Bronchial epithelial cell (primary cell): ENCODE results near the gene HLA-F. TPM values are rescaled to one million over a fixed set of nuclear protein-coding genes. Genes with fewer than 3 reads are reported as not detected.

Experiments used
- DNase-seq: peaks from one replicate; pipeline ENCODE4 v3.0.0-alpha.2; 2010; ENCODE audit warnings: low read depth
- FAIRE-seq: peaks from 2 replicates; lab custom pipeline; 2011; peaks lifted over from hg19 to GRCh38; lab: Jason Lieb, UNC
- H3K27me3 ChIP-seq: 2 replicates; pipeline ENCODE4 v1.5.1; 2011; ENCODE audit warnings: low read length; ENCODE audit not compliant: control insufficient read depth, insufficient read depth
- H3K36me3 ChIP-seq: 2 replicates; pipeline ENCODE4 v1.5.1; 2011; ENCODE audit warnings: low read length; ENCODE audit not compliant: control insufficient read depth, insufficient read depth
- H3K4me3 ChIP-seq: 2 replicates; pipeline ENCODE4 v1.5.1; 2011; ENCODE audit warnings: mild to moderate bottlenecking, low read depth, low read length, control low read depth
- total RNA-seq: library from RNA; depleted of rRNA; stranded (reverse); fragments of >200 nt; gene quantifications from 2 replicates; pipeline ENCODE4 v1.2.1, GENCODE V29; 2014
- TF ChIP-seq, protein P1 (sequence below): IDR thresholded peaks from 2 replicates; pipeline ENCODE4 v1.5.1; 2011; ENCODE audit warnings: mild to moderate bottlenecking, moderate library complexity, low read length, control low read depth, inconsistent platforms; ENCODE audit not compliant: insufficient read depth, severe bottlenecking

Gene HLA-F
- total RNA-seq, 1 donor from 2014 or later = 14.2 TPM

DNA sequence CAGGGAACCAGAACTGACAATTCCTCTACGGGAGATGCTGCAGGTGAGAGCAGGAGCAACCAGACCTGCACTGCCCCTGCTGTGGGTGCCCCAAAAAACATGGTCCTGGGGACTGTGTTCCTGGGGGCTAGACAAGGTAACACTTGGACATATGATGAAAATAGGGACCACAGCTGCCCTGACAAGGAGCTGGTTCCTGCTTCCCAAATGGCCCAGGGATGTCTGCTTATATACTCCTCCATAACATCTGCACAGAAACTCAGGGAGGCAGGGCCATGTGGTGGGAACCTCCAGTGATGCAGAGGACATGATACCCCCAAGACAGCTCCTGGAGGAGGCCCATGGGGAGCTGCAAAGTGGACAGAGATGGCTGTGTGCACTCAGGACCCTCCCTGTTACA is 19.8 kb downstream of the HLA-F start:
- peaks cover 4% of the 10 kb centered on the region for H3K36me3 ChIP-seq
- no peak for DNase-seq
- FAIRE-seq = no peak
- TF ChIP-seq, protein P1, sequence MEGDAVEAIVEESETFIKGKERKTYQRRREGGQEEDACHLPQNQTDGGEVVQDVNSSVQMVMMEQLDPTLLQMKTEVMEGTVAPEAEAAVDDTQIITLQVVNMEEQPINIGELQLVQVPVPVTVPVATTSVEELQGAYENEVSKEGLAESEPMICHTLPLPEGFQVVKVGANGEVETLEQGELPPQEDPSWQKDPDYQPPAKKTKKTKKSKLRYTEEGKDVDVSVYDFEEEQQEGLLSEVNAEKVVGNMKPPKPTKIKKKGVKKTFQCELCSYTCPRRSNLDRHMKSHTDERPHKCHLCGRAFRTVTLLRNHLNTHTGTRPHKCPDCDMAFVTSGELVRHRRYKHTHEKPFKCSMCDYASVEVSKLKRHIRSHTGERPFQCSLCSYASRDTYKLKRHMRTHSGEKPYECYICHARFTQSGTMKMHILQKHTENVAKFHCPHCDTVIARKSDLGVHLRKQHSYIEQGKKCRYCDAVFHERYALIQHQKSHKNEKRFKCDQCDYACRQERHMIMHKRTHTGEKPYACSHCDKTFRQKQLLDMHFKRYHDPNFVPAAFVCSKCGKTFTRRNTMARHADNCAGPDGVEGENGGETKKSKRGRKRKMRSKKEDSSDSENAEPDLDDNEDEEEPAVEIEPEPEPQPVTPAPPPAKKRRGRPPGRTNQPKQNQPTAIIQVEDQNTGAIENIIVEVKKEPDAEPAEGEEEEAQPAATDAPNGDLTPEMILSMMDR = no peak
- no peaks in the 10 kb centered on the region for H3K27me3 ChIP-seq
- H3K4me3 ChIP-seq = no peak overlapping the region

DNA sequence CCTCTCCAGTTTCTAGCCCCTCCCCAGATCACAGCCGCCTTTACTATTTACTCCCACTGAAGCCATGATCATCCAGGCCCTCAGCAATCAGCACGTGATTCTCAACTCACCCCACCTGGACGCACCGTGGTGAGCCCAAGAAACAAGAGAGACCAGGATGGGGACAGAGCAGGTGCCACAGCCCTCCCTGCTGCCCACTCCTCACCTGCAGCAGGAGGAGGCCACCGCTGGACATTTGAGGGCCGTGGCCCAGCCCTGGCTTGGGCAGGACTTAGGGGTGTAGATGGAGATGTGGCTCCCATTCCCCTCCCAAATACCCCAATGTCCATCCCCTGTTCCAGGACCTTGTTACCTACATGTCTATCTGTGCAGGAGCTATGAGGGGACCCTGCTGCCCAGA is 20.3 kb downstream of the HLA-F start:
- H3K36me3 ChIP-seq = peaks cover 4% of the 10 kb centered on the region
- no peak for FAIRE-seq
- H3K4me3 ChIP-seq = no peak overlapping the region
- DNase-seq = no peak
- TF ChIP-seq, protein P1 = no peak
- H3K27me3 ChIP-seq = no peaks in the 10 kb centered on the region

DNA sequence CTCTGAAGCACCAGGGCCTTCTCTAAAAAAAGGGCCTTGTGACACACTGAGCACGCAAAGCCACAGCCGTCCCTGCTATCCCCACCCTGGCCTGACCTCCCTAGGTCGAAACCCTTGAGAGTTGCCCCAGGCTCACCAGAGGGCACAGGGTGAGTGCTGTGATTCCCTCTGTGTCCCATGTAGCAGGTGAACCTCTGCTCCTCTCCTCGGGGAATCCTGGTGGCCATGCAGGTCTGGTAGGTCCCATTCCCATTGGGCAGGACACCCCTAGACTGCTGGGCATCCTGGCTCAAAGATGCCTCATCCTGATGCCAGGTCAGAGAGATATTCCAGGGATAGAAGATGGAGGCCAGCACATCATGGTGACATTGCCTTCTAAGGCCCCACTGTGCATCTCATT is 20.9 kb downstream of the HLA-F start:
- no peak overlapping the region for H3K4me3 ChIP-seq
- DNase-seq (no peak), FAIRE-seq (no peak)
- no peaks in the 10 kb centered on the region for H3K27me3 ChIP-seq
- TF ChIP-seq, protein P1 = no peak
- peaks cover 4% of the 10 kb centered on the region for H3K36me3 ChIP-seq

DNA sequence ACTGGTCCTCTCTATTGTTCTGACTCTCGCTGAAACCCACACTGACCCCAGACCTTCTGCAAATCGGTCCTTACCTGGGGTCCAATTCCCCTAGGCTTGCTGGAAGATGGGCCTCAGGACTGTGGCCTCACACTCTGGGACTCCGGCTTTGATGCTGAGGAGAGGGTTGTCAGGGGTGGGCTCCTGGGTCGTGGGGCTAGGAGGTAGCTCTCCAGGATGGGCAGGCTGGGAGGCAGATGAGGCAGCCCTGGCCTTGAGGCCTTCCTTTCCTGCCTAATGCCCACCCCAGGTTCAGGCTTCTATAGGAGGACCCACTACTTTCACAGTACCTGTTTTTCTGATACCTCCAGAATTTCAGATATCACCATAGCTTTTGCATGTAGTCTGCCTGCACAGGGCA is 21.4 kb downstream of the HLA-F start:
- peaks cover 4% of the 10 kb centered on the region for H3K36me3 ChIP-seq
- FAIRE-seq (no peak), DNase-seq (no peak)
- no peak overlapping the region for H3K4me3 ChIP-seq
- H3K27me3 ChIP-seq = no peaks in the 10 kb centered on the region
- TF ChIP-seq, protein P1 = no peak

DNA sequence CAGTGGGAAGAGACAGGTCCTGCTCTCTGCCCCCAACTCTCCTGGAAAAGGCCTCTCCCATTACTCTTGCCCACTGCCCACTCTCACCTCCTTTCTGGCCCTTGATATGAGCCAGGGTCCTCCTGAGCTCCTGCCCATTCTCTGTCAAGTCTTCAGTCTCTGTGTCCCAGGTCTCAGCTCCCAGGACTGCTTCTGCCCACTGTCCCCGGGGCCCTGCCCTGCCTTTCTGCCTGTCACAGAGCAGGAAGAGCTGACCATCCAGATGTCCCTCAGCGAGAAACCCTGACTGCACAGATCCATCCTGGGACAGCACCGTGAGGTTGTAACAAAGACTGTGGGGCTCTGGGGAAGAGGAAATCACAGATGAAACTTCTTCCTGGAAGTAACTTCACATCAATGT is 22.2 kb downstream of the HLA-F start:
- no peaks in the 10 kb centered on the region for H3K27me3 ChIP-seq
- TF ChIP-seq, protein P1 = no peak
- FAIRE-seq = no peak
- no peak overlapping the region for H3K4me3 ChIP-seq
- DNase-seq = no peak
- peaks cover 4% of the 10 kb centered on the region for H3K36me3 ChIP-seq

DNA sequence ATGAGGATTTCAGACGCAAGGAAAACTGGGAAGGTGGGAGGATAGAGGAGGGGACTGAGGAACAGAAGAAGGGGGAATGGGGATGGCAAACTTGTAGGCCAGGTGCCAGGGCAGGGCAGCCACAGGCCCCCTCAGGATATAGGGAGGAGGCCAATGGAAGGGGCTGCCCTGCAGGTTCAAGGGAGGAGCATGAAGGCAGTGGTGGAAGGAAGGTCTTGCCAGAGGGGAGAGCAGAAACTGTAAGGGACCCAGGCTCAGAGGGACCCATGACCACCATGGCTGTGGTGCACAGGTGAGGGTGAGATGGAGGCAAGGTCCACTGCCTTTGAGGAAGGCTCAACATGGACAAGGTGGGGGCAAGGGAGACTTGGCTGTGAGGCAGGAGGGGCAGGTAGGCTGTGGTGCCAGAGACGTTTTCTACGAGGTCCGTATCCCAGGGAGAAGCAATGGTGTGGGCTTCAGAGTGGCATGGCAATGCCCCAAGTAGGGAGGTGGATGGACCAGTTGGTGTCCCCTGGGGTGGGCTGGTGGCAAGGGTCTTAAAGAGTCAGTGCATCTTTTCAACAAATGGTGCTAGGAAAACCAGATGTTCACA is 22.7 kb downstream of the HLA-F start:
- Histone ChIP-seq H3K4me3 (no peak overlapping the region), H3K36me3 (peaks cover 4% of the 10 kb centered on the region), H3K27me3 (no peaks in the 10 kb centered on the region)
- DNase-seq (no peak), FAIRE-seq (no peak)
- TF ChIP-seq, protein P1 = no peak
